Spleen (tissue), 11 donors: ENCODE data around the gene ITPR2. TPM values are rescaled to one million over a fixed set of nuclear protein-coding genes. Genes with fewer than 3 reads are reported as not detected.

Experiments used
- DNase-seq: peaks from one replicate; pipeline ENCODE4 v3.0.0-alpha.2; 2020
- H3K27ac ChIP-seq, 8 donors: fragments of 200-600 bp; sonication (generic) in 7 of 8; 1 replicate in 4 of 8; 2 replicates in 4 of 8; pipeline versions ENCODE4 v1.5.0 to v1.8.0; 2016 to 2021; ENCODE audit warnings: inconsistent platforms in 4 of 8, mild to moderate bottlenecking in 4 of 8, moderate library complexity in 1 of 8
- H3K27me3 ChIP-seq, 7 donors: fragments of 200-600 bp; sonication (generic) in 6 of 7; replicated peaks in 1 of 7; 1 replicate in 4 of 7; 2 replicates in 3 of 7; pipeline versions ENCODE4 v1.5.0 to v1.8.0; 2016 to 2021; ENCODE audit warnings: inconsistent platforms in 3 of 7, mild to moderate bottlenecking in 1 of 7
- H3K36me3 ChIP-seq, 6 donors: fragments of 200-600 bp; sonication (generic) in 5 of 6; 1 replicate in 4 of 6; 2 replicates in 2 of 6; pipeline versions ENCODE4 v1.5.0 to v1.8.0; 2016 to 2021; ENCODE audit warnings: inconsistent platforms in 2 of 6
- H3K4me1 ChIP-seq, 6 donors: fragments of 200-600 bp; sonication (generic) in 5 of 6; 1 replicate in 3 of 6; 2 replicates in 3 of 6; pipeline versions ENCODE4 v1.5.0 to v1.8.0; 2016 to 2021; ENCODE audit warnings: inconsistent platforms in 3 of 6
- H3K4me3 ChIP-seq, 8 donors: fragments of 200-600 bp; sonication (generic) in 7 of 8; 1 replicate in 4 of 8; 2 replicates in 4 of 8; pipeline versions ENCODE4 v1.5.0 to v1.8.0; 2016 to 2021; ENCODE audit warnings: inconsistent platforms in 4 of 8, mild to moderate bottlenecking in 4 of 8, moderate library complexity in 2 of 8
- H3K9me3 ChIP-seq, 8 donors: fragments of 200-600 bp; sonication (generic) in 7 of 8; 1 replicate in 4 of 8; 2 replicates in 4 of 8; pipeline versions ENCODE4 v1.5.0 to v1.8.0; 2016 to 2021; ENCODE audit warnings: inconsistent platforms in 4 of 8
- POLR2A ChIP-seq, 3 donors: fragments of 450-650 bp; IDR thresholded peaks; one replicate each; pipeline ENCODE4 v1.5.1; 2017; ENCODE audit warnings: antibody characterized with exemption in 3 of 3, mild to moderate bottlenecking in 1 of 3
- POLR2AphosphoS5 ChIP-seq, 3 donors: sonication (generic); formaldehyde crosslinking; IDR thresholded peaks; one replicate each; pipeline ENCODE4 v1.5.1; 2017; ENCODE audit warnings: antibody characterized with exemption in 3 of 3
- WGBS, 5 donors: extraction: QIAGEN DNeasy Blood & Tissue Kit in 3 of 5; methylation state at CpG; one replicate each; pipeline versions ENCODE4 v1.1.5 to v1.1.7; 2013 to 2018; 5-methylcytosine and 5-hydroxymethylcytosine counted together
- intact Hi-C: fragments of 100-400 bp; cut with DNase I; formaldehyde crosslinking; loops from one replicate; pipeline ENCODE4 v1.15.0; 2023; ENCODE audit warnings: low total_unique reads
- polyA plus RNA-seq, 3 donors: library from polyadenylated mRNA; stranded (reverse); fragments of 200-250 nt; gene quantifications; one replicate each; pipeline ENCODE4 v1.2.1, GENCODE V29; 2013
- total RNA-seq, 7 donors: library from RNA; depleted of rRNA in 3 of 7; stranded (reverse); fragments of >200 nt in 3 of 7; fragmentation: NEBNext Ultra II Directional in 4 of 7; extraction: Animal tissue kit (Norgen Biotek cat#: 25700) in 4 of 7; gene quantifications; one replicate each; pipeline versions ENCODE4 v1.1.0 to v1.2.1, GENCODE V29; 2016 to 2021
- TF ChIP-seq, protein P1 (sequence below), 11 experiments: fragments of 200-600 bp in 7 of 11; fragments of 450-650 bp in 4 of 11; sonication (generic) in 4 of 11; IDR thresholded peaks in 8 of 11; conservative IDR thresholded peaks in 3 of 11; 1 replicate in 7 of 11; 2 replicates in 4 of 11; pipeline versions ENCODE4 v1.4.0 to v1.8.0; 2016 to 2021; ENCODE audit warnings: antibody characterized with exemption in 11 of 11, inconsistent platforms in 4 of 11, mild to moderate bottlenecking in 1 of 11
- donor health status: healthy with polysubstance abuse.
- donor health status: DM: no; HTN: no; CAD: no; lungs with moderate emphysema.
- donor health status: DM: no; HTN: no; CAD: no.
- donor health status: Bipolar disorder and iron deficiency.
- donor health status: healthy.
- donor health status: DM: no; HTN: no; CAD: no.
- donor health status: DM: yes; HTN: yes; CAD: no.

ITPR2 gene
- total and polyA plus RNA-seq, 10 donors, result 3.2 to 105 (median 60.4) TPM

- intact Hi-C loops, result no loop called here
- WGBS, 5 donors, result 62 to 77% (median 68%) methylated on average over 1 of the region's 1 CpG
- Histone ChIP-seq H3K9me3 (peaks cover 0 to 6% (median 0%) of the 10 kb centered on the region in 8 donors), H3K27ac (no peak overlapping the region), H3K4me1 (peaks cover 5 to 17% (median 12%) of the 10 kb centered on the region in 6 donors), H3K36me3 (no peaks in the 10 kb centered on the region), H3K4me3 (no peak overlapping the region), H3K27me3 (no peaks in the 10 kb centered on the region)
- TF ChIP-seq, protein P1, sequence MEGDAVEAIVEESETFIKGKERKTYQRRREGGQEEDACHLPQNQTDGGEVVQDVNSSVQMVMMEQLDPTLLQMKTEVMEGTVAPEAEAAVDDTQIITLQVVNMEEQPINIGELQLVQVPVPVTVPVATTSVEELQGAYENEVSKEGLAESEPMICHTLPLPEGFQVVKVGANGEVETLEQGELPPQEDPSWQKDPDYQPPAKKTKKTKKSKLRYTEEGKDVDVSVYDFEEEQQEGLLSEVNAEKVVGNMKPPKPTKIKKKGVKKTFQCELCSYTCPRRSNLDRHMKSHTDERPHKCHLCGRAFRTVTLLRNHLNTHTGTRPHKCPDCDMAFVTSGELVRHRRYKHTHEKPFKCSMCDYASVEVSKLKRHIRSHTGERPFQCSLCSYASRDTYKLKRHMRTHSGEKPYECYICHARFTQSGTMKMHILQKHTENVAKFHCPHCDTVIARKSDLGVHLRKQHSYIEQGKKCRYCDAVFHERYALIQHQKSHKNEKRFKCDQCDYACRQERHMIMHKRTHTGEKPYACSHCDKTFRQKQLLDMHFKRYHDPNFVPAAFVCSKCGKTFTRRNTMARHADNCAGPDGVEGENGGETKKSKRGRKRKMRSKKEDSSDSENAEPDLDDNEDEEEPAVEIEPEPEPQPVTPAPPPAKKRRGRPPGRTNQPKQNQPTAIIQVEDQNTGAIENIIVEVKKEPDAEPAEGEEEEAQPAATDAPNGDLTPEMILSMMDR (IDR thresholded peaks at IDR 0.05 in 8 of 11, conservative IDR thresholded peaks at IDR 0.05 in 3 of 11), result no peak
- TF ChIP-seq POLR2A (IDR thresholded peaks at IDR 0.05), result no peak
- no peak for TF ChIP-seq POLR2AphosphoS5 (IDR thresholded peaks at IDR 0.05)
- DNase-seq, result no peak
Observed at GRCh38 chr12:26303418-26303817, 529.6 kb downstream of the ITPR2 start.

DNA sequence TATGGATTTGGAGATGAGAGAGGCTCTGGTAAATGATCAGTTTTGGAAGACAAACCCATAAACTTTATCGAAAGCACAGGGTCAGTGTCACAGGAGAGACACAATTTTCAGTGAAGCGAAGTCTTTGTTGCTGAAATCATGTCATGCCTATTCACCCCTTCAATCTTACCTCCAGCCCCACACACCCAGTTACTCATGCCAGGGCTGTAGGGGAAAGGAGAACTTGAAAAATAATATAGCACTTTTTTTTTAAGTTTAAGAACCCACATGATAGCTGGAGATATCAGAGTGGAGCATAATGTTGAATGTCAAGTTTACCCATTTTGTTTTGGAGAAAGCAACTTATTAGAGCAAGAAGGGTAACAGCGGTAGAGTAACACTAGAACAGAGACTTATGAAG lies 530.2 kb downstream of the ITPR2 start:
- Histone ChIP-seq H3K27me3 (no peaks in the 10 kb centered on the region), H3K4me3 (no peak overlapping the region), H3K9me3 (peaks cover 0 to 2% (median 0%) of the 10 kb centered on the region in 8 donors), H3K27ac (no peak overlapping the region), H3K36me3 (no peaks in the 10 kb centered on the region), H3K4me1 (peaks cover 6 to 23% (median 17%) of the 10 kb centered on the region in 6 donors)
- 93 to 99% (median 97%) methylated on average over 3 of the region's 3 CpGs for WGBS, 5 donors
- DNase-seq, result no peak
- TF ChIP-seq, protein P1 (IDR thresholded peaks at IDR 0.05 in 8 of 11, conservative IDR thresholded peaks at IDR 0.05 in 3 of 11), result no peak
- TF ChIP-seq POLR2AphosphoS5 (IDR thresholded peaks at IDR 0.05) (no peak), POLR2A (IDR thresholded peaks at IDR 0.05) (no peak)
- intact Hi-C loops, result no loop called here

- Histone ChIP-seq H3K27me3 (no peaks in the 10 kb centered on the region), H3K36me3 (no peaks in the 10 kb centered on the region), H3K9me3 (no peaks in the 10 kb centered on the region), H3K4me3 (no peak overlapping the region), H3K27ac (peak overlapping the region in 4 of 8 donors; percentile 52 to 73 (median 64)), H3K4me1 (peaks cover 6 to 23% (median 18%) of the 10 kb centered on the region in 6 donors)
- no peak for DNase-seq
- no peak for TF ChIP-seq POLR2A (IDR thresholded peaks at IDR 0.05)
- TF ChIP-seq, protein P1 (IDR thresholded peaks at IDR 0.05 in 8 of 11, conservative IDR thresholded peaks at IDR 0.05 in 3 of 11), result no peak
- no peak for TF ChIP-seq POLR2AphosphoS5 (IDR thresholded peaks at IDR 0.05)
- intact Hi-C loops, result no loop called here
- WGBS, 5 donors, result 83 to 94% (median 90%) methylated on average over 1 of the region's 1 CpG
Observed at GRCh38 chr12:26299751-26300150, 533.2 kb downstream of the ITPR2 start.

DNA sequence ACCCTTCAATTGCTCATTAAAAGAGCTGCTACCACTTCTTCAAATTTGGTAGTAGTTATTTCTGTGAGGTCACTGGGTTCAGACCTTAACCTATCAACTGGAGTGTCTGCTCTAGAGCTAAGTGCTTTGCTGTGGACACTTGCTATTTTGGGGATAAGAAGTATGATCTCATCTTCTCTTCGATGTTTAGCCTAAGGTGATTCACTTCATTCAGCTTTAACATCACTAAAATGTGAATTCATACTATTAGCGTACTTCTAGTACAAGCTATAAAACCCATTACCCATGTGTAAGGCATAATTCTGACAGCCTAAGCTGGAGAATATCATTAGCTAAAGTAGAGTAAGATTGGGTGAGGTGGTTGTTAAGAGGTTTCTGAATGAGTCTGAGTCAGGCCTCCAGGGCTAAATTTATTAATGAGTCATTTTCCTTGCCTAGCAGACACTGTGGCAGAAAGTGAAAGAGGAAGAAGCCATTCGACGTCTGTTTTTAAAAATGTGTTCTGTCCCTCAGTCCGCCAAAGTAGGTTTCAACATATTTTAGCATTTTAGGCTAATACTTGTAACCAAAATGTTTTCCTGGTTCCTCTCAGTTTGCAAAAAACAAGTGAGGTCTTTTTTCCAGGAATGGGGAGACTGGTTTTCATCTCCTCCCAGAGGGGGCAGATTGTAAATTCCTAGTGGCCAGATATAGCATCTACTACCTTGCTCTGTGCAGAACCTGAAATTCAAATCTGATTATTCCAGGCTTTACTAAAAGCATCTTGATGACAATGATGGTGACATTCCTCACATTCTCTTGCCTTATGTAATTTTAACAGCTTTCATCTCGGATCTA lies 534.0 kb downstream of the ITPR2 start:
- peaks cover 6 to 23% (median 18%) of the 10 kb centered on the region in 6 donors for H3K4me1 ChIP-seq
- WGBS, 5 donors, result 25 to 36% (median 30%) methylated on average over 6 of the region's 6 CpGs
- TF ChIP-seq POLR2AphosphoS5 (IDR thresholded peaks at IDR 0.05) (no peak), POLR2A (IDR thresholded peaks at IDR 0.05) (no peak)
- TF ChIP-seq, protein P1 (IDR thresholded peaks at IDR 0.05 in 8 of 11, conservative IDR thresholded peaks at IDR 0.05 in 3 of 11), result peak in 5 of 11 experiments; percentile 19 to 35 (median 25)
- H3K9me3 ChIP-seq, result no peaks in the 10 kb centered on the region
- intact Hi-C loops, result no loop called here
- DNase-seq, result no peak
- H3K27me3 ChIP-seq, result no peaks in the 10 kb centered on the region
- peak overlapping the region in 3 of 8 donors; percentile 1 to 46 (median 3) for H3K4me3 ChIP-seq
- H3K36me3 ChIP-seq, result no peaks in the 10 kb centered on the region
- peak overlapping the region; percentile 32 to 73 (median 56) for H3K27ac ChIP-seq
